KOPT-K1 (cell line): ENCODE measurements around the gene ODF2L.

Source experiments
- H3K27ac ChIP-seq: fragments of 200-600 bp; sonication (generic); 2 replicates; pipeline ENCODE4 v1.5.1; 2016; ENCODE audit warnings: antibody characterized with exemption, mild to moderate bottlenecking, low read depth, low read length; ENCODE audit not compliant: poor library complexity, severe bottlenecking
- H3K36me3 ChIP-seq: fragments of 200-600 bp; sonication (generic); 2 replicates; pipeline ENCODE4 v1.5.1; 2017; ENCODE audit warnings: antibody characterized with exemption, mild to moderate bottlenecking, low read length, moderate library complexity; ENCODE audit not compliant: insufficient read depth
- H3K9me3 ChIP-seq: fragments of 200-600 bp; sonication (generic); 2 replicates; pipeline ENCODE4 v1.5.1; 2017; ENCODE audit warnings: antibody characterized with exemption, low read length, mild to moderate bottlenecking; ENCODE audit not compliant: insufficient read depth, poor library complexity, severe bottlenecking

Gene ODF2L

DNA sequence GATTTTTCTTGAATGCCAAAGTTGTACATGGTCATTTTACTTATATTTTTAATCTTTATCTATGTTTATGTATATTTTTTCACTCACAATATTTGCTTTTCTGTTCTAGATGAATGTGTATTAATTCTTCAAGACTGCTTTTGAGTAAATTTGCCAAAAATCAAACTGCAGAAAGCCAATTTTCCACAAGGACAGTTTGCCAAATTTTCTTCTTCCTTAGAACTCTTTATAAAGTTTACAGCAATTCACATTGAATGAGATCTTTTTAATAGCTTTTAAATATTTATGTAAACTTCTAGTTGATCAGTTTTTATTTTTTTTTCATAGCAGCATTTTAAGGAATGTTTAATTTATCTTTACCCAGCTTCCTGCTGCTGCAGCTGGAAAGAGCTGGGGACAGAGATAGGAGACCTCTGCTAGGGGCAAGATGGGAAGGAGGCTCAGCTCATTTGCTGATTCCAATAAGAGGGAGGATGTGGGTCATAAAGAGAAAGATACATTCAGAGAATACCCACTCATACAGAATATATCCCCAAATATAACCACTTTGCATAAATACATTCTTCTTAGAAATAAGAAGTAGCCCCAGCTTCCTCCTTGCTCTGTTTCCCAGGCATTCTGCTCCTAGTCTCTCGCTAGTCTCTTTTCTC lies 93.0 kb downstream of the ODF2L start:
- Histone ChIP-seq H3K36me3 (no peaks in the 10 kb centered on the region), H3K9me3 (no peaks in the 10 kb centered on the region)

More for the DNA sequence above, 93.0 kb downstream of the ODF2L start:
- H3K27ac ChIP-seq = no peak overlapping the region
